Islet precursor cell (in vitro differentiated cells): ENCODE measurements around the gene VCY1B.
"Not testable (repeated sequence)": the region's sequence is repeated elsewhere in the genome, so short reads cannot be mapped to it uniquely, and the experiment has no call there.

Experiments used
- DNase-seq: peaks from one replicate; pipeline ENCODE4 v3.0.0-alpha.2; 2018

VCY1B gene

DNA sequence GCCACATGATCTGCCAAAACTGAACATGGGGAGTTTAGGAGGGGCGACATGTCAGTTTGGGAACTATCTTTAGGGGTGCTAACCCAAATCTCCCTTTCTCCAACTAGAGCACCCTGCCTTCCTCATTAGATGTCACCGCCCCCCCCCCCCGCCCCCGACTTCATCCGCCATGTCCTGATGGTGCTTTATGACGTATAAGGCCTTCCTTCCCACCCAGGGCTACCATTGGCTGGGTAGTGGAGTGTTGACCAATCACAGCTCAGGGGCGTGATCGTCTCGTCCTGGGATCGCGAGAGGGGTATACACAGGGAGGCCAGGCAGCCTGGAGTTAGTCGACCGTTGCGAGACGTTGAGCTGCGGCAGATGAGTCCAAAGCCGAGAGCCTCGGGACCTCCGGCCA lies at the start of gene VCY1B:
VCY1B (plus strand) TSS at position 301 of the 400 bp plus-strand sequence; CDS start at position 364, 63 bp downstream.
- not testable (repeated sequence) for DNase-seq

DNA sequence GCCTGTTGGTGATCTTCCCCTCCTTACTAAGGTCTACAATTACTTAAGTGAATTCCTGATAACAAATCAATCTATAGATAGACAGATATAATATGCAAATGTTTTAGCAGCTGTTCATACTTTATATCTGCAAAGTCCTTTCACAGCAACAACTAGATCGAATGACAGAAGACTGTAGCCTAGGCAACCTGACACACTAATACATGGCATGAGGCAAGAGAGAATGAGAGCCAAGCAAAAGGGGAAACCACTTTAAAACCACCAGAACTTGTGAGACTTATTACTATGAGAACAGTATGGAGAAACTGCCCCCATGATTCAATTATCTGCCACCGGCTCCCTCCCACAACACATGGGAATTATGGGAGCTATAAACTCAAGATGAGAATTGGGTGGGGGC lies 44.1 kb upstream of the VCY1B start:
- DNase-seq = not testable (repeated sequence)

DNA sequence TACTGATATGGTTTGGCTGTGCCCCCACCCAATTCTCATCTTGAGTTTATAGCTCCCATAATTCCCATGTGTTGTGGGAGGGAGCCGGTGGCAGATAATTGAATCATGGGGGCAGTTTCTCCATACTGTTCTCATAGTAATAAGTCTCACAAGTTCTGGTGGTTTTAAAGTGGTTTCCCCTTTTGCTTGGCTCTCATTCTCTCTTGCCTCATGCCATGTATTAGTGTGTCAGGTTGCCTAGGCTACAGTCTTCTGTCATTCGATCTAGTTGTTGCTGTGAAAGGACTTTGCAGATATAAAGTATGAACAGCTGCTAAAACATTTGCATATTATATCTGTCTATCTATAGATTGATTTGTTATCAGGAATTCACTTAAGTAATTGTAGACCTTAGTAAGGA lies 25.6 kb upstream of the VCY1B start:
- not testable (repeated sequence) for DNase-seq

DNA sequence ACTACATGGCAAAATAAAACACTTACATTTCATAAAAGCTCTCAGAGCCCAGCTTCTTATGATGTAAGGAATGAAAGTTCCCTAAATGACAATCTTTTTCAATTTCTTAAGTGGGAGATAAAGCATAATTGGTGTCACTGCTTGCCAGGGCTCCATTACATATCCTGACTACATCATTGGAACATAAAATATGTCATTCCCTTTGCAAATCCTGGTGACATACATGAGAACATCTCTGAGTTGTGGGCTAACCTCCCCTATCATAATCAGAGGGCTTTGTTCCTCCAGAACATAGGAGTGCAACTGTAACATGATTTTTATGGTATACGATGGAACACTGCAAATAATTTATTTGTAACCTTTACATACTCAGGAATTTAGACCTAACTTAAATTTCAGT lies 29.9 kb downstream of the VCY1B start:
- no peak for DNase-seq
